Cardiac septum (tissue), 1 donor: ENCODE results near the gene ASB3. TPM values are rescaled to one million over a fixed set of nuclear protein-coding genes. Genes with fewer than 3 reads are reported as not detected.
"Not testable (repeated sequence)": the region's sequence is repeated elsewhere in the genome, so short reads cannot be mapped to it uniquely, and the experiment has no call there.

ENCODE experiments used
- DNase-seq: peaks from one replicate; pipeline ENCODE4 v3.0.0-alpha.2; 2020; ENCODE audit warnings: low spot score
- intact Hi-C: fragments of 100-400 bp; cut with DNase I; formaldehyde crosslinking; loops from one replicate; pipeline ENCODE4 v1.14.0; 2022
- total RNA-seq: library from RNA; stranded (reverse); fragmentation: NEBNext Ultra II Directional; extraction: Animal tissue kit (Norgen Biotek cat#: 25700); gene quantifications from one replicate; pipeline ENCODE4 v1.2.1, GENCODE V29; 2021
- donor health status: DM: no; HTN: no; CAD: no.

Gene ASB3
- total RNA-seq, 1 donor from 2014 or later: 9.2 TPM

DNA sequence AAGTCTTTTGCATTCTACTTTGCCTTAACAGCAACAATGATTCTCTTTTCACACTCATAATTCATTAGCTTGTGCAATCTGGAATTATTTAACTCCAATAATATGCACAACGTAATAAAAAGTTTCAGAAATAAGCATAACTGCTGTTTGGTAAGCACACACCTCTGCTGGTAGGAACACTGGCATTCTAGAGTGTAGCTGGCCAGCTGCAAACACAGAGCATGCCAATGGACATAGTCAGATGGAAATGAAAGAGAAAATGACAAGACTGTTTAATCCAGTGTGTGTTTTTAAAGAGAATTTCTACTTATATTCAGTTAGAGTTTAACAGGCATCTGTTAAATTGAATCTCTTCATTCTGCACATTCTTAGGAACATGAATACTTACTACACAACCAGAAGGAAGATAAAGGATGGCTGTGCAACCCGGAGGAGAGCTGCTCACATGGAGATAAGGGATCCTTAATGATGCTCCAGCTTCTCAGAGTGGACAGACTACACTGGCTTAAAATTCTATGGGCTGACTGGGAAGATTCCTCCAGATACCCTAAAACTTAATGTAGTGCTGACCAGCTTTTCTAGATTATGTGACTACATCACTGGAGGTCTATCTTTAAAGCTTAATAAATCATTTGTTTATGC lies 113.8 kb downstream of the ASB3 start:
- no peak for DNase-seq
- intact Hi-C loops: no loop called here

- DNase-seq: no peak
- intact Hi-C loops: no loop called here
Measured at GRCh38 chr2:53670331-53670730, 116.4 kb downstream of the ASB3 start.

GRCh38 chr2:53668624-53669026 lies 118.1 kb downstream of the ASB3 start:
- intact Hi-C loops: no loop called here
- no peak for DNase-seq

GRCh38 chr2:53667130-53667529 lies 119.6 kb downstream of the ASB3 start:
- DNase-seq, intact Hi-C loops: not testable (repeated sequence)

DNA sequence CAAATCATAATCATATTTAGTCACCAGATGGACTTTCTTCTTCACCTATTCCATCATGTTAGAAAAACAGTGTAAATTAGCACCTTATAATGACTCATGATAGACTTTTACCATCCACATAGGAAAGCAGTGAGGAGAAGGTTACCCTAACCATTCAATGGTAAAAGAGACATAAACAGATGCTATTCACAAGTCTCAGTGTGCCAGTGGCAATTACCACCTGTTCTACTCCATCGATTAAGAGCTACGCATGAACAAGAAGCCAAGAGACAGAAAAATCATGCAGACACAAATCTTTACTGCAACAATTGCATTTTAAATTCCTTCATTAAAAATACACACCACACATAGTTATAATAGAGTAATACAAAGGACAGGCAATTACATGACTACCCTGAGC lies 125.9 kb downstream of the ASB3 start:
- intact Hi-C loops: no loop called here
- no peak for DNase-seq

DNA sequence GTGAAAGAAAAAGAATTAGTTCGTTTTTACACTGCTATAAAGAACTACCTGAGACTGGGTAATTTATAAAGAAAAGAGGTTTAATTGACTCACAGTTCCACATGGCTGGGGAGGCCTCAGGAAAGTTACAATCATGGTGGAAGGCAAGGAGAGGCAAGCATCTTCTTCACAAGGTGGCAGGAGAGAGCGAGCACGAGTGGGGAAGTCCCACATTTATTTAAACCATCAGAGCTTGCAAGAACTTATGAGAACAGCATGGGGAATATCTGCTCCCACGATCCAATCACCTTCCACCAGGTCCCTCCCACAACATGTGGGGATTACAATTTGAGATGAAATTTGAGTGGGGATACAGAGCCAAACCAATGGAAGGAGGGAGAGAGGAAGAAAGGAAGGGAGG lies 128.3 kb downstream of the ASB3 start:
- intact Hi-C loops, DNase-seq: not testable (repeated sequence)

GRCh38 chr2:53655256-53655655 lies 131.5 kb downstream of the ASB3 start:
- intact Hi-C loops: no loop called here
- no peak for DNase-seq

GRCh38 chr2:53654396-53654795 lies 132.4 kb downstream of the ASB3 start:
- DNase-seq: no peak

DNA sequence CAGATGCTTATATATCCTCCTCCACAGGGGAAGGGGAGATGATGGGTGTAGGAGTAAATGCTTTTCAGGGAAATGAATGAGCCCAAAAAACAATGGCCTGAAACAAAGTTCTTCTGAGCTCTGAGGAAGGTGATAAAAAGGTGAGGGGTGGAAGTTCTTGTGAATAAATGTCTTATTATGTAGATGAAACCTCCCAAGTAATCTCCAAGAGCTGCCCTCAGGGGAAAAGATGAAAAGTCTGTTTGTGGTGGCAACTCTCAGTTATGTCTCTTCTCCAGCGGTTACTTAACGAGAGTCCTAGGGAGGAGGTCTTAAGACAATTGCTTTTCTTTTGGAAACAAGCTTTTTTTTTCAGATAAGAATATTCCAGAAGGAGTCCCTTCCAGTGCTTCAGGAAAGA lies 134.6 kb downstream of the ASB3 start:
- intact Hi-C loops: no loop called here

More at GRCh38 chr2:53654396-53654795, 132.4 kb downstream of the ASB3 start:
- intact Hi-C loops: no loop called here

GRCh38 chr2:53646788-53647187 lies 140.0 kb downstream of the ASB3 start:
- intact Hi-C loops: no loop called here
- no peak for DNase-seq

More for the DNA sequence above, 134.6 kb downstream of the ASB3 start:
- no peak for DNase-seq

- intact Hi-C loops: no loop called here
- no peak for DNase-seq
Measured at GRCh38 chr2:53641290-53641689, 145.5 kb downstream of the ASB3 start.

GRCh38 chr2:53640466-53640865 lies 146.3 kb downstream of the ASB3 start:
- no peak for DNase-seq
- intact Hi-C loops: no loop called here

- intact Hi-C loops: no loop called here
- no peak for DNase-seq
Measured at GRCh38 chr2:53636596-53636995, 150.2 kb downstream of the ASB3 start.

- intact Hi-C loops: no loop called here
- no peak for DNase-seq
Measured at GRCh38 chr2:53636109-53636508, 150.6 kb downstream of the ASB3 start.

DNA sequence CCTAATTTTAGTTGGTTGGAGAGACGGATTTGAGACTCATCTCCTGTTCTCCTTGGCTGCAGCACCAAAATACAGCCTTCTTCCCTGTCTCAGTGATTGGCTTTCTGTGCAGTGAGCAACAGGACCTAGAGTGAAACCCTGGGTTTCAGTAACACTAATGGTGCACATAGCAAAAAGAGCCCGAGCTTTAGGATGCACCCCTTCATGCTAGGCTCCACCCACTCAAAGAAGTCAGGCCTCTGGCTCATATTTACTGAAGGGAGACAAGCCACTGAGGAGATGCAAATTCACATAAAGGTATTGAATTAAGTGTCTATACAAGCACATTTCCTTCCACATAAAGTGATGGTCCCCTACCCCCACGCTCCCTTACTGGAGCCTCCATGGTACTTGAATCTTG lies 151.1 kb downstream of the ASB3 start:
- no peak for DNase-seq
- intact Hi-C loops: no loop called here

GRCh38 chr2:53633441-53633840 lies 153.3 kb downstream of the ASB3 start:
- intact Hi-C loops: no loop called here
- no peak for DNase-seq

GRCh38 chr2:53632714-53633113 lies 154.0 kb downstream of the ASB3 start:
- no peak for DNase-seq
- intact Hi-C loops: no loop called here

GRCh38 chr2:53632126-53632460 lies 154.7 kb downstream of the ASB3 start:
- intact Hi-C loops: no loop called here
- DNase-seq: no peak

- no peak for DNase-seq
- intact Hi-C loops: no loop called here
Measured at GRCh38 chr2:53631313-53632125, 155.2 kb downstream of the ASB3 start.

- intact Hi-C loops: no loop called here
- no peak for DNase-seq
Measured at GRCh38 chr2:53630026-53630606, 156.6 kb downstream of the ASB3 start.

GRCh38 chr2:53629501-53629900 lies 157.3 kb downstream of the ASB3 start:
- intact Hi-C loops: no loop called here

More at GRCh38 chr2:53629501-53629900, 157.3 kb downstream of the ASB3 start:
- DNase-seq: no peak
